HG02678 (cell line): Measurements from ENCODE around the gene ATP8A2.

Experiments used
- ATAC-seq: cut with Tn5 transposase; IDR thresholded peaks from one replicate; pipeline ENCODE4 v1.9.1; 2021; ENCODE audit warnings: mild to moderate bottlenecking, moderate library complexity; ENCODE audit not compliant: unreplicated experiment

The ATP8A2 gene

GRCh38 chr13:25906191-25906661 is 534.5 kb downstream of the ATP8A2 start:
- no peak for ATAC-seq

- no peak for ATAC-seq
These were observed 536.6 kb downstream of the ATP8A2 start for GRCh38 chr13:25908366-25908765.

GRCh38 chr13:25910243-25910642 is 538.5 kb downstream of the ATP8A2 start:
- no peak for ATAC-seq

GRCh38 chr13:25910991-25911419 is 539.2 kb downstream of the ATP8A2 start:
- no peak for ATAC-seq

- ATAC-seq = no peak
These were observed 541.2 kb downstream of the ATP8A2 start for GRCh38 chr13:25912961-25913360.

GRCh38 chr13:25915840-25916518 is 544.2 kb downstream of the ATP8A2 start:
- ATAC-seq = no peak

GRCh38 chr13:25920277-25920676 is 548.5 kb downstream of the ATP8A2 start:
- no peak for ATAC-seq

GRCh38 chr13:25920931-25921330 is 549.2 kb downstream of the ATP8A2 start:
- no peak for ATAC-seq

- no peak for ATAC-seq
These were observed 550.6 kb downstream of the ATP8A2 start for GRCh38 chr13:25922376-25922775.

GRCh38 chr13:25923217-25924085 is 551.7 kb downstream of the ATP8A2 start:
- ATAC-seq = no peak

GRCh38 chr13:25927363-25927762 is 555.6 kb downstream of the ATP8A2 start:
- ATAC-seq = no peak

- ATAC-seq = no peak
These were observed 556.2 kb downstream of the ATP8A2 start for GRCh38 chr13:25927932-25928331.

GRCh38 chr13:25928941-25929505 is 557.2 kb downstream of the ATP8A2 start:
- no peak for ATAC-seq

GRCh38 chr13:25929816-25930215 is 558.0 kb downstream of the ATP8A2 start:
- ATAC-seq = no peak

GRCh38 chr13:25930653-25931052 is 558.9 kb downstream of the ATP8A2 start:
- ATAC-seq = no peak

- ATAC-seq = no peak
These were observed 560.6 kb downstream of the ATP8A2 start for GRCh38 chr13:25932365-25932764.

GRCh38 chr13:25933520-25933919 is 561.7 kb downstream of the ATP8A2 start:
- no peak for ATAC-seq

GRCh38 chr13:25934127-25934526 is 562.4 kb downstream of the ATP8A2 start:
- no peak for ATAC-seq

GRCh38 chr13:25939961-25940687 is 568.4 kb downstream of the ATP8A2 start:
- ATAC-seq = no peak

GRCh38 chr13:25943081-25943480 is 571.3 kb downstream of the ATP8A2 start:
- ATAC-seq = no peak

- no peak for ATAC-seq
These were observed 571.9 kb downstream of the ATP8A2 start for GRCh38 chr13:25943658-25944057.
